Left ventricle myocardium superior (tissue), 1 donor: ENCODE data around the gene GNG4. TPM values are rescaled to one million over a fixed set of nuclear protein-coding genes. Genes with fewer than 3 reads are reported as not detected.

Experiments
- ATAC-seq: fragments of 200-7000 bp; cut with Tn5 transposase; one replicate; pipeline ENCODE4 v1.9.1; 2020; ENCODE audit warnings: mild to moderate bottlenecking, moderate library complexity
- DNase-seq: peaks from one replicate; pipeline ENCODE4 v3.0.0-alpha.2; 2020
- intact Hi-C: fragments of 100-400 bp; cut with micrococcal nuclease; formaldehyde crosslinking; loops from one replicate; pipeline ENCODE4 v1.11.0; 2022
- long read RNA-seq: library from polyadenylated mRNA; unstranded; transcript quantifications from one replicate; pipeline ENCODE4 v2.0.0, GENCODE V29; 2021
- total RNA-seq: library from RNA; stranded (reverse); fragmentation: NEBNext Ultra II Directional; extraction: Animal tissue kit (Norgen Biotek cat#: 25700); gene quantifications from one replicate; pipeline ENCODE4 v1.2.1, GENCODE V29; 2021
- donor health status: DM: no; HTN: yes; CAD: no; lungs with severe emphysema.

GNG4 gene
- total RNA-seq: not detected
- long read RNA-seq: 0 reads

GRCh38 chr1:235649368-235650163, at the start of gene GNG4:
TSS of gene GNG4 (minus strand) at chr1:235649784. CDS start at chr1:235583838, 65,946 bp downstream.
- intact Hi-C loops: no loop called here
- DNase-seq (no peak), ATAC-seq (peak; percentile 52)

GRCh38 chr1:235697508-235697907, 47.9 kb upstream of the GNG4 start:
- no peak for DNase-seq
- no peak for ATAC-seq
- intact Hi-C loops: no loop called here

GRCh38 chr1:235689356-235689755, 39.8 kb upstream of the GNG4 start:
- intact Hi-C loops: no loop called here
- DNase-seq: no peak
- ATAC-seq: no peak

GRCh38 chr1:235688096-235688495, 38.5 kb upstream of the GNG4 start:
- ATAC-seq (no peak), DNase-seq (no peak)
- intact Hi-C loops: no loop called here

GRCh38 chr1:235683653-235684052, 34.1 kb upstream of the GNG4 start:
- no peak for ATAC-seq
- intact Hi-C loops: no loop called here

GRCh38 chr1:235682216-235682615, 32.6 kb upstream of the GNG4 start:
- no peak for DNase-seq
- ATAC-seq: no peak
- intact Hi-C loops: no loop called here

More at GRCh38 chr1:235683653-235684052, 34.1 kb upstream of the GNG4 start:
- no peak for DNase-seq

GRCh38 chr1:235679644-235680043, 30.1 kb upstream of the GNG4 start:
- intact Hi-C loops: no loop called here
- DNase-seq (no peak), ATAC-seq (no peak)

GRCh38 chr1:235679005-235679404, 29.4 kb upstream of the GNG4 start:
- ATAC-seq (no peak), DNase-seq (no peak)
- intact Hi-C loops: no loop called here

GRCh38 chr1:235675152-235675890, 25.7 kb upstream of the GNG4 start:
- ATAC-seq: no peak
- intact Hi-C loops: no loop called here
- no peak for DNase-seq

- DNase-seq (no peak), ATAC-seq (no peak)
- intact Hi-C loops: no loop called here
Observed at GRCh38 chr1:235673981-235674380, 24.4 kb upstream of the GNG4 start.

- DNase-seq (no peak), ATAC-seq (no peak)
- intact Hi-C loops: no loop called here
Observed at GRCh38 chr1:235671992-235672391, 22.4 kb upstream of the GNG4 start.

GRCh38 chr1:235670157-235670776, 20.7 kb upstream of the GNG4 start:
- DNase-seq: no peak
- intact Hi-C loops: no loop called here
- no peak for ATAC-seq

GRCh38 chr1:235669277-235669676, 19.7 kb upstream of the GNG4 start:
- no peak for DNase-seq
- intact Hi-C loops: no loop called here
- ATAC-seq: no peak

- intact Hi-C loops: no loop called here
- DNase-seq (no peak), ATAC-seq (no peak)
Observed at GRCh38 chr1:235663628-235664027, 14.0 kb upstream of the GNG4 start.

GRCh38 chr1:235661568-235661967, 12.0 kb upstream of the GNG4 start:
- intact Hi-C loops: no loop called here
- ATAC-seq (no peak), DNase-seq (no peak)

- DNase-seq: no peak
- intact Hi-C loops: no loop called here
- ATAC-seq: no peak
Observed at GRCh38 chr1:235659186-235659771, 9.7 kb upstream of the GNG4 start.

GRCh38 chr1:235657747-235658526, 8.4 kb upstream of the GNG4 start:
- DNase-seq (no peak), ATAC-seq (no peak)
- intact Hi-C loops: no loop called here

GRCh38 chr1:235657269-235657668, 7.7 kb upstream of the GNG4 start:
- DNase-seq (no peak), ATAC-seq (no peak)
- intact Hi-C loops: no loop called here

GRCh38 chr1:235652364-235652763, 2.8 kb upstream of the GNG4 start:
- no peak for ATAC-seq
- no peak for DNase-seq
- intact Hi-C loops: no loop called here
